HG03575 (cell line): Measurements from ENCODE around the gene HOXB4.

Experiments used
- ATAC-seq: cut with Tn5 transposase; IDR thresholded peaks from one replicate; pipeline ENCODE4 v1.9.1; 2021; ENCODE audit not compliant: unreplicated experiment, insufficient number of reproducible peaks, low FRiP score; ENCODE audit errors: extremely low read depth

The HOXB4 gene

GRCh38 chr17:48553190-48553547 lies 25.0 kb downstream of the HOXB4 start:
- ATAC-seq: no peak

DNA sequence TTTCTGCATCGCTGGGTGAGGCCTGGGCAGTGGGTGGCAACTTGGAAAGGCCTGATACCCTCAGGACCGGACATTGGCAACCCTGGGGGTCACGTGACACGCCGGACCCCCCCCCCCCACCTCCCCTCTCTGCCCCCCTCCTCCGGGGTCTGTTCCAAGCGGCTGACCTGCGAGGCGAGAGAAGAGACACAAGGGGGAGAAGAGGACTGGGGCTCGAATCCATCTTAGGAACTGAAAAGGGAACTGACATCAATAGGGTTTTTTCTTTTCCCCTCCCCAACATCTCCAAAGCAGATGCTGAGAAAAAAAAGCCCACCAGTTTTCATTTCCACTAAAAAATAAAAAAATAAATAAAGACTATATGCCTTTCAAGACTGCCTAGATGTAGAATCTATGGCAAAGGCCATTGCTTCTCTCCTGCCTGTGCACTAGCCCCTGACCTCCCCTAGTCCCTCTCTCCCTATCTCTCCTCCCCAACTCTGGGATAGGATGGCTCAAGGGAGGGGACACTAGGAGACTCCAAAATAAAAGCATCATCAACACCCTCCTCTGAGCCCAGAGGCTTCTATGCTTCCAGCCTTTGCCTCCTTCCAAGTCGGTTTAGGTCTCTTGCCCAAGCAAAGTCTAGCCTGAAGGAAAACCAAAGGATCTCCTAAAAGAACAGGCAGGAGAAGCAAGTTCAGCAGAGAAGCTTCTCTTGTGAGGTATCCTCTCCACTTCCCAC lies 25.5 kb downstream of the HOXB4 start:
- no peak for ATAC-seq

GRCh38 chr17:48551596-48552465 lies 26.3 kb downstream of the HOXB4 start:
- no peak for ATAC-seq

DNA sequence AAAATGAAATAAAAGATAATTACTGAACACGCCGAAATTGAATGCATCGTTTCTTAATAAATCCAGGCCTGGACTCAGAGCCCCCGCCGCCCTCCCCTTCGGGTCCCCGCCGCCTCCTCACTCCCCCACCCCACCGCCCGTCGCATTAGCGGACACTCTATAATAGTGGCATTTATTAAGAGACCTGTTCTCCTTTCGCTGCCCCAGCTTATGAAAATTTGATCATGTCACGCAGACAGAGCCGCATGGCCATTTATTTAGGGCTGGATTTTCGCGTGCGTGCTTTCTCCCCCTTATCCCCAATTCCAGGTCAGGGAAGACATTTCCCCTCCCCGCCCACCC lies 27.0 kb downstream of the HOXB4 start:
- ATAC-seq: no peak

- ATAC-seq: no peak
Measured at GRCh38 chr17:48550502-48551213, 27.5 kb downstream of the HOXB4 start.

- ATAC-seq: no peak
Measured at GRCh38 chr17:48549914-48550501, 28.1 kb downstream of the HOXB4 start.

DNA sequence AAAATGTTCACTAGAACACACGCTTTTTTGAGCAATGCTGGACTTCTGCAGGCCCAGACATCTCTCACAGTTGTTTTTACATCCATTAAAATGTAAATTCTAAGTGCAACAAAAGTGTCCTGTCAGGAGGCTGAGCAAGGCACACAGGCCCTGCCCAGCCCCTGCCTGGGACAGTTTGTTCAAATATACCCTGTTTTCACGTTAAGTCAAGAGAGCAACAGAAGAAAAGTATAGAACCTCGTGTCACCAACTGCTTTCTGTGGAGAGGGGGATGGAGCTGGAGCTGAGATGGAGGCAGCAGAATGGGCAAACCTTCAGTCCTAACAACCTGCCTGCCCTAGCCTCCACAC lies 28.9 kb downstream of the HOXB4 start:
- no peak for ATAC-seq

- ATAC-seq: no peak
Measured at GRCh38 chr17:48548523-48549280, 29.4 kb downstream of the HOXB4 start.

DNA sequence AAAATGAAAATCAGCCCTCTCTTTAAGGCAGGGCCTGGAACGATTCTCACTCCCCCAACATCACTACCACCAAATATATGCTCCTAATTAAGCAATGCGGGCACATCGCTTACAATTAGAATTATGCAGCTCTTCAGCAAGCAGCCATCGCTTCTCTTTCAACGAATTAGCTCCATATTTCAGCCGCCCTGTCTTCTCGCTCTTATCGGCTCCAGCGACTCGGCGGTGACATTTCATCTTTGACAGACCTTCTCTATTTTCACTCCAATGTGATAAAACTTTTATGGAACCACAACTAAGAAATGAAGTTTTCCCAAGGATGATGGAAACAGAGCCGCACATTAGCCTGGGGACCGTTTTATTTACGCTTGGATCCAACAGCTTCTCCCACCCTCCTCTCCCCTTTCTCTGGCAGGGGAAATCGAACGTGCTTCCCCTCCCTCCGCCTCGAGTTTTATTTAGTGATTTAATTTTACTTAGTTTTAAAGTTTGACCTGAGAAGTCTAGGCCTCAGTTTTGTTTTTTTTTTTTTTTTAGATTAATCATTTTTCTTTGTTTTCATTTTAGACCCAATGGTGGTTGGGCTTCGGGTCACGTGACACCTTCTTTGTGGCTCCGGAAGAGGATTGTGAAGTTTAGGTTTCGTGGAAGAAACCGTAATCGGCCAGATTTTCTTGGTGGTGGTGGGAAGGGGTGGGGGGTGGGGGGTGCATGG lies 30.2 kb downstream of the HOXB4 start:
- ATAC-seq: no peak

GRCh38 chr17:48546924-48547807 lies 31.0 kb downstream of the HOXB4 start:
- no peak for ATAC-seq

GRCh38 chr17:48546137-48546923 lies 31.8 kb downstream of the HOXB4 start:
- ATAC-seq: no peak

GRCh38 chr17:48545539-48545938 lies 32.6 kb downstream of the HOXB4 start:
- no peak for ATAC-seq

DNA sequence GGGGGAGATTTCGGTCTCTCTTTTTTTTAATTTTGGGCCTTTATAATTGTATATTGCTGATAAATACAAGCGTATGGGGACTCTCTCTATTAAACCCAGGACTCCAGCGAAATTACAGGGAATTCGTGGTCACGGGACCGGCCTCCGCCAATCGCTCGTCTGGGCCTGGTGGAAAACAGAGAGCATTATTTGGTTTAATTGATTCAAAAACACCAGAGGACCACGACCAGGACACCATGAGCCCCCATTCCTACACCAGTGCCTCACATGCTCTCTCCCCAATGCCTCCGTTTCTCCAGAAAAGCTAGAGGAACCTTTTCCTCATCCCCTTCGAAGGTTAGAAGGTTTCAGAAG lies 33.2 kb downstream of the HOXB4 start, which contains the start of gene HOXB2:
TSS of gene HOXB2 (minus strand) at position 88 of the 354 bp plus-strand sequence. CDS start 198 bp downstream, outside the sequence.
- ATAC-seq: no peak

GRCh38 chr17:48544349-48545021 lies 33.7 kb downstream of the HOXB4 start:
- no peak for ATAC-seq

DNA sequence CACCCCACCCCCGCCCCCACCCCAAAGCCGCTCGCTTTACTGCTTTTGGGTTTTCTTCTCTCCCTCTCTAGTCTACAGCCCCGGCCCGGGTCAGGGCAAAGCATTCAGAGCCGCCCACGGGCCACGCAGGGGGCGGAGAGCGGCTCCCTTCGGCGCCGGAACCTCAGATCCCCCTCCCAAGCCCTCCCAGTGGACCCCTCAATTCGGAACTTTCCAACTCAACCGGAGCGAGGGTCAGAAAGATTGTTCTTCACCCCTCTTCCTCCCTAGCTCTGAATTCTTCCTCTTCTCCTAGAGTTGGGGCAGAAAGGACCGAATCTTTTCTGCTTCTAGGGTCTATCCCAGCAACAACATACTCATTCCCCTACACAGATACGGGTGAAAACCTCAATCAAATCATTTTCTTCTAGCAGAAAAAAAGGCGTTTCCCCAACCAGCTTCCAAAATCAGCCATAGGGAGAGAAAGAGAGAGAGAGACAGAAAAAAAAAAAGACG lies 34.2 kb downstream of the HOXB4 start:
- ATAC-seq: no peak
